WERI-Rb-1 (cell line): ENCODE measurements around the gene SFXN5.

Experiments used
- DNase-seq: peaks from one replicate; pipeline ENCODE4 v3.0.0-alpha.2; 2020
- H3K27ac ChIP-seq: fragments of 250-450 bp; sonication (Bioruptor Pico); 2 replicates; pipeline ENCODE4 v1.5.1; 2020; ENCODE audit warnings: mild to moderate bottlenecking, moderate library complexity
- H3K27me3 ChIP-seq: fragments of 250-450 bp; sonication (Bioruptor Pico); 2 replicates; pipeline ENCODE4 v1.5.1; 2021; ENCODE audit warnings: mild to moderate bottlenecking, low read depth, moderate library complexity; ENCODE audit not compliant: insufficient read depth, severe bottlenecking
- H3K36me3 ChIP-seq: fragments of 250-450 bp; sonication (Bioruptor Pico); 2 replicates; pipeline ENCODE4 v1.5.1; 2020; ENCODE audit warnings: mild to moderate bottlenecking, moderate library complexity
- H3K4me3 ChIP-seq: 2 replicates; pipeline ENCODE4 v1.5.1; 2011; ENCODE audit warnings: low read depth, mild to moderate bottlenecking, control low read depth, low read length
- H3K9me3 ChIP-seq: fragments of 250-450 bp; sonication (Bioruptor Pico); 2 replicates; pipeline ENCODE4 v1.5.1; 2021; ENCODE audit warnings: mild to moderate bottlenecking, moderate library complexity; ENCODE audit not compliant: severe bottlenecking
- TF ChIP-seq, protein P1 (sequence below): IDR thresholded peaks from 2 replicates; pipeline ENCODE4 v1.5.1; 2011; ENCODE audit warnings: low read depth, mild to moderate bottlenecking, control low read depth, inconsistent platforms, low read length

Gene SFXN5

DNA sequence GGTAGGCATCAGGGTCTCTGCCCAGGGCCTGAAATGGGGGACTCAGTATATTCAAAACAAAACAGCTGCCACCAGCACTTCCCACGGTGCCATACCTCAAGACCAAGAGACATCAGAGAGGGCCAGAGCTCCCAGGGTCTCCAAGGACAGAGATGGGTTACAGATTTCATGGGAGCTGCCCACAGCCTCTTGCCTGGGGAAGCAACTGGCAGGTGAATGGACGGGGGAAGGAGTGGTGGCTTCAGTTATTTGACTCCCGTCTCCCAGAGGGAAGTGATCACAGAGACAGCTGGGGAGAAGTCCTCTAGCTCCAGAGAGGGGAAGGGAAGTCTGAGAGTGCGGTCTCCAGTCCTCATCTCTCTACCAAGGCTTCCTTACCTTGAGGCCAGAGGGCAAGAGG is 15.8 kb upstream of the SFXN5 start:
- TF ChIP-seq, protein P1, sequence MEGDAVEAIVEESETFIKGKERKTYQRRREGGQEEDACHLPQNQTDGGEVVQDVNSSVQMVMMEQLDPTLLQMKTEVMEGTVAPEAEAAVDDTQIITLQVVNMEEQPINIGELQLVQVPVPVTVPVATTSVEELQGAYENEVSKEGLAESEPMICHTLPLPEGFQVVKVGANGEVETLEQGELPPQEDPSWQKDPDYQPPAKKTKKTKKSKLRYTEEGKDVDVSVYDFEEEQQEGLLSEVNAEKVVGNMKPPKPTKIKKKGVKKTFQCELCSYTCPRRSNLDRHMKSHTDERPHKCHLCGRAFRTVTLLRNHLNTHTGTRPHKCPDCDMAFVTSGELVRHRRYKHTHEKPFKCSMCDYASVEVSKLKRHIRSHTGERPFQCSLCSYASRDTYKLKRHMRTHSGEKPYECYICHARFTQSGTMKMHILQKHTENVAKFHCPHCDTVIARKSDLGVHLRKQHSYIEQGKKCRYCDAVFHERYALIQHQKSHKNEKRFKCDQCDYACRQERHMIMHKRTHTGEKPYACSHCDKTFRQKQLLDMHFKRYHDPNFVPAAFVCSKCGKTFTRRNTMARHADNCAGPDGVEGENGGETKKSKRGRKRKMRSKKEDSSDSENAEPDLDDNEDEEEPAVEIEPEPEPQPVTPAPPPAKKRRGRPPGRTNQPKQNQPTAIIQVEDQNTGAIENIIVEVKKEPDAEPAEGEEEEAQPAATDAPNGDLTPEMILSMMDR = no peak
- Histone ChIP-seq H3K4me3 (no peak overlapping the region), H3K27ac (no peak overlapping the region), H3K9me3 (no peaks in the 10 kb centered on the region), H3K27me3 (no peaks in the 10 kb centered on the region), H3K36me3 (peaks cover 40% of the 10 kb centered on the region)
- DNase-seq = no peak

DNA sequence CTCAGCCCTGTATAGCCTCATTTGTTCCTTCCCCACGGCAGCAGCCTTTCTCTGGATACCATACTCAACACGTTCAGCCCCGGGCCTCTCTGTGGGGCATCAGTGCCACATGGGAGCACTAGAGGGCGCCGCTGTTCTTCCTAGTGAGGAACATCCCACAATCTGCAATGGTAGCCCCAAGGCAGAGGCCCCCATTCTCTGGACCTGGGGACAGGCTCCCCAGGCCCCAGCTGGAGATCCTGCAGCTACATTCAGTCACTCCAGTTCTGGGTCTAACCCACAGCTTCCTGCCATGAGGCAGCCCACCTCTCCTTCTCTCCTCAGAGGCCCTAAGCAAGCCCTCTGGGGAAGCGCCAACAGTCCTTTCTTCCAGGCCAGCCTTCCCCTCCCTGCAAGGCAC is 14.2 kb upstream of the SFXN5 start:
- Histone ChIP-seq H3K27ac (no peak overlapping the region; the same call in 1 of the 2 replicates), H3K27me3 (no peaks in the 10 kb centered on the region), H3K36me3 (peaks cover 46% of the 10 kb centered on the region), H3K4me3 (no peak overlapping the region), H3K9me3 (no peaks in the 10 kb centered on the region)
- TF ChIP-seq, protein P1 = peak; percentile 97
- peak; percentile 92 for DNase-seq

DNA sequence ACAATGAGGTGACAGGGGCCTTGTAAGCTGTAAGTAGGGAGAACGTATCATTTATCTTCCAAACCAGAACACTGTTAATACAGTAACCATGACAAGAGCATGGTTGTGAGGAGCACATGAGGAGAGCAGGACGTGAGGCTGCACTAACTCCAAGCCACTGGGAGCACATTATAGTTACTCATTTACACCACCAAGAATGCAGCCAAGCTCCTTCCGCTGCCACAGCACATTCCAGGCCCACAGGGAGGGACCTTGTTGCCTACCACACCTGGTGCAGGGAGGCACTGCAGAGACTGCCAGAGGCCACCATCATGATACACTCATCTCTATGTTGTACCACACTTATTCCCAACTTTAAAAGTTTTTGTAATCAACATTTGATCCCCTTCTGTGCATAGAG is 13.5 kb upstream of the SFXN5 start:
- H3K4me3 ChIP-seq = no peak overlapping the region
- no peak for DNase-seq
- no peak overlapping the region for H3K27ac ChIP-seq
- no peaks in the 10 kb centered on the region for H3K27me3 ChIP-seq
- H3K9me3 ChIP-seq = no peaks in the 10 kb centered on the region
- TF ChIP-seq, protein P1 = no peak
- peaks cover 54% of the 10 kb centered on the region for H3K36me3 ChIP-seq

DNA sequence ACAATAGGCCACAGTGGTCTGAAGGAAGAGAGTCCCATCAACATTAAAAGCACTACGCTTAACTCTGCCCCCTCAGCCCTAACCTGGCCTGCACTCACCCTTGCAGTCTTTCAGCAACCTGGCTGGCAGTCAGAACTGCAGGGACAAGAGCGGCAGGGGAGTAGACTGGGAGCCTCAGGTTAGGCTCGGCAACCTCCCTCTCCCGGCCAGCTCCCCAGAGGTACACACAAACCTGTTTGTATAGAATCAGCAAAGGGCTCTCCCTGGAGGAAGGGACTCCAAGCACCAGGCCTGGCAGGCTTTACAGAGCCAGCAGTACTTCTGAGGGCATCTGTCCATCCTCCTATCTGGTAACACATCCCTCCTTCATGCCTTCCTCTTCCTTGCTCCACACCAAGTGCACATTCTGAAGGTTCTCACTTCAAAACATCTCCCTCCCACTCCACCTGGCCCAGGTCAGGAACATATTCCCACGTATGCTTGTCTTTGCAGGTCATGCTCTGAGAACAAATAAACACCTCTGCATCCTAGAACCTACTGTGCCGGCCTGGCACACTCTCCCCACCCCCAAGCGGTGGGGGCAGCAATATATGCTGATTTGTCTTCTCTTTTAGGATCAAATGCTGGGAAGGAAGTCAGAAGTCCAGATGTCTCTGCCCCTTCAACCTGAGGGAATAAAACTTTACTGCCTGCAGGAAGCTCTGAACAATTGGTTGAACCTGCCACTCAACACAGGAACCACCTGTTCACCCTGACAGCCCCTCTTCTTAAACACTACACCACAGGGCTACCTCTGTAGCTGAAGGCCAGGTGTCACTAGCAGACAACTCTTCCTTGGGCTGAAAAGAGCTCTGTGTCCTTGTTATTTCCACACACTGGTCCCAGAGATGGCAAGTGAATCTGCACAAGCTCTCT is 12.6 kb upstream of the SFXN5 start:
- TF ChIP-seq, protein P1 = no peak
- H3K36me3 ChIP-seq = peaks cover 56% of the 10 kb centered on the region
- no peak overlapping the region for H3K27ac ChIP-seq

DNA sequence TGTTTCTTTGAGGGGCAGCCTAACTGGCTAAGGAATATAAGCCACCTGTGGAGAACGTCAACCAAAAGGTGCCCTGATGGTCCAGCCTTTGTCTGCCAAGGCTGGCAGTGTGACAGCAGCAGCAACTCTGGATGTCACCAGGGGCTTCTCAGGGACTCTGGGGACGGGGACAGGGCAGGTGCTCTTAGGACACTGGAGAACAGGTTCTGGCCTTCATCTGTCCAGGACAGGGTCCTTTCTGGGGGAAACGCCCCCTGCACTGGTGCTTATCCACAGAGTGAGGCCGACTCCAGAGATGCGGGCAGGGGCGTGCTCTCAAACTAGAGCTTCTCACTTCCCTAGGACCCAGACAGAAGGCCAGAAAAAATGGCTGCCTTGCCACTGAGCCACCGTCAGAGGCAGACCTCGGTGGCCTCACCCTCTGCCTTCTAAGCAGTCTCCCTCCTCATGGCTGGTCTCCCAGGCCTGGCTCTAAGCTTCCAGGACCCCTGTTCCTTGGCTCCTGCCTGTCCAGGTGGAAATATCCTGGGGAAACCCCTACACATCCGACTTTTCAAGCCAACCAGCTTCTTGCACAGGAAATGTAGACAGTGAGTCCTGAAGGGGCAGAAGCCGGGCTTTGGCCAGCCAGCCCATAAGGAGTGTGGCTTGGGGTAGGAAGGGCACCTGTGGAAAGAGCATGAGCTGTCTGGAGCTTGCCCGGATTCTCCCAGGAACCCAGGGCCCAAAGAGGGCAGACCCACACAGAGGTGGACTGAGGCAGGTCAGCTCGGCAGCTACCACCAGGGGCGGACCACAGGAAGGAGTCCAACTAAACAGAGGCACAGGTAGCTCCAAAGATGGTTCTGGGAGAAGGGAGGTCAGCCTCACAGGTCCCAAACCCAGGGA is 11.3 kb upstream of the SFXN5 start:
- peaks cover 51% of the 10 kb centered on the region for H3K36me3 ChIP-seq
- H3K4me3 ChIP-seq = no peak overlapping the region
- H3K27ac ChIP-seq = no peak overlapping the region
- H3K9me3 ChIP-seq = no peaks in the 10 kb centered on the region
- DNase-seq = no peak
- TF ChIP-seq, protein P1 = no peak
- H3K27me3 ChIP-seq = no peaks in the 10 kb centered on the region

More for the DNA sequence above, 12.6 kb upstream of the SFXN5 start:
- Histone ChIP-seq H3K4me3 (no peak overlapping the region), H3K9me3 (no peaks in the 10 kb centered on the region), H3K27me3 (no peaks in the 10 kb centered on the region)
- no peak for DNase-seq
